Osteoblast (primary cell): ENCODE results near the gene DENND6B. TPM values are rescaled to one million over a fixed set of nuclear protein-coding genes. Genes with fewer than 3 reads are reported as not detected.
A peak's percentile ranks its signal among the peaks of the same experiment; 100 is the strongest.

Experiments used
- DNase-seq: peaks from one replicate; pipeline ENCODE4 v3.0.0; 2011; ENCODE audit warnings: low spot score, mixed read lengths; ENCODE audit not compliant: insufficient read length; ENCODE audit errors: missing footprints
- H2AFZ ChIP-seq: 2 replicates; pipeline ENCODE4 v1.6.0; 2011; ENCODE audit warnings: mild to moderate bottlenecking, low read length
- H3K27ac ChIP-seq: 2 replicates; pipeline ENCODE4 v1.5.1; 2011; ENCODE audit warnings: mild to moderate bottlenecking, low read depth, low read length, moderate library complexity
- H3K27me3 ChIP-seq: 2 replicates; pipeline ENCODE4 v1.6.0; 2012; ENCODE audit warnings: mild to moderate bottlenecking, control low read depth, inconsistent platforms, low read length, moderate library complexity; ENCODE audit not compliant: insufficient read depth
- H3K36me3 ChIP-seq: 2 replicates; pipeline ENCODE4 v1.5.1; 2011; ENCODE audit warnings: mild to moderate bottlenecking, low read length, control low read depth, moderate library complexity; ENCODE audit not compliant: insufficient read depth
- H3K4me1 ChIP-seq: 2 replicates; pipeline ENCODE4 v1.5.1; 2011; ENCODE audit warnings: mild to moderate bottlenecking, low read length, control low read depth, moderate library complexity; ENCODE audit not compliant: insufficient read depth
- H3K4me2 ChIP-seq: 2 replicates; pipeline ENCODE4 v1.6.0; 2011; ENCODE audit warnings: mild to moderate bottlenecking, low read length; ENCODE audit not compliant: insufficient read depth
- H3K4me3 ChIP-seq: fragments of 200-600 bp; sonication (generic); 3 replicates; pipeline ENCODE4 v1.5.1; 2012; ENCODE audit warnings: mild to moderate bottlenecking, low read length, inconsistent platforms; ENCODE audit not compliant: insufficient read depth
- H3K79me2 ChIP-seq: 2 replicates; pipeline ENCODE4 v1.6.0; 2012; ENCODE audit warnings: mild to moderate bottlenecking, low read length, control low read depth, inconsistent platforms; ENCODE audit not compliant: insufficient read depth
- H3K9me3 ChIP-seq: 2 replicates; pipeline ENCODE4 v1.5.1; 2011; ENCODE audit warnings: low read depth, low read length, control low read depth
- H4K20me1 ChIP-seq: 2 replicates; pipeline ENCODE4 v1.6.0; 2012; ENCODE audit warnings: mild to moderate bottlenecking, low read length, control low read depth; ENCODE audit not compliant: insufficient read depth
- CTCF ChIP-seq: IDR thresholded peaks from 2 replicates; pipeline ENCODE4 v1.5.1; 2011; ENCODE audit warnings: mild to moderate bottlenecking, low read depth, low read length, moderate library complexity; ENCODE audit errors: extremely low read depth
- total RNA-seq: library from RNA; depleted of rRNA; stranded (reverse); fragments of >200 nt; gene quantifications from 2 replicates; pipeline ENCODE4 v1.2.3, GENCODE V29; 2012

The DENND6B gene
- total RNA-seq, 1 donor: 6.5 TPM

- TF ChIP-seq CTCF: no peak
- Histone ChIP-seq H3K4me1 (peaks cover 9% of the 10 kb centered on the region), H4K20me1 (no peaks in the 10 kb centered on the region), H3K4me2 (peak overlapping the region; percentile 84), H3K79me2 (peaks cover 15% of the 10 kb centered on the region), H3K4me3 (peak overlapping the region; percentile 74), H3K27ac (no peak overlapping the region), H2AFZ (peak overlapping the region; percentile 31), H3K9me3 (no peaks in the 10 kb centered on the region), H3K36me3 (peaks cover 2% of the 10 kb centered on the region), H3K27me3 (no peaks in the 10 kb centered on the region)
- DNase-seq: peak; percentile 93
These were observed 66.4 kb downstream of the DENND6B start for GRCh38 chr22:50260434-50260800.

GRCh38 chr22:50259302-50259701 is 67.5 kb downstream of the DENND6B start:
- no peaks in the 10 kb centered on the region for H3K9me3 ChIP-seq
- H3K79me2 ChIP-seq: peaks cover 15% of the 10 kb centered on the region
- no peaks in the 10 kb centered on the region for H4K20me1 ChIP-seq
- peaks cover 9% of the 10 kb centered on the region for H3K4me1 ChIP-seq
- DNase-seq: no peak
- H3K27ac ChIP-seq: no peak overlapping the region
- no peaks in the 10 kb centered on the region for H3K27me3 ChIP-seq
- TF ChIP-seq CTCF: no peak
- H3K36me3 ChIP-seq: peaks cover 2% of the 10 kb centered on the region
- no peak overlapping the region for H3K4me3 ChIP-seq
- no peak overlapping the region for H2AFZ ChIP-seq
- no peak overlapping the region for H3K4me2 ChIP-seq

Other genes with a start within 250 kb of the DENND6B start
- gene MLC1, start 241.6 kb downstream of the DENND6B start, total RNA-seq: under 0.01 and 0.88 TPM in 2 replicates
- gene MOV10L1, start 237.0 kb downstream of the DENND6B start, total RNA-seq: 0.36 and 0.59 TPM in 2 replicates
- gene PANX2, start 156.3 kb downstream of the DENND6B start, total RNA-seq: under 0.01 and 0.29 TPM in 2 replicates
- 13.6 and 13.8 TPM in 2 replicates for gene TRABD, start 141.1 kb downstream of the DENND6B start, total RNA-seq
- 13.0 and 15.6 TPM in 2 replicates for gene SELENOO, start 126.0 kb downstream of the DENND6B start, total RNA-seq
- gene TUBGCP6, start 82.0 kb downstream of the DENND6B start, total RNA-seq: 26.5 and 28.2 TPM in 2 replicates
- 19.2 and 20.6 TPM in 2 replicates for gene HDAC10, start 75.7 kb downstream of the DENND6B start, total RNA-seq
- gene MAPK12, start 65.3 kb downstream of the DENND6B start, total RNA-seq: 24.8 and 34.0 TPM in 2 replicates
- 2.9 and 6.2 TPM in 2 replicates for gene MAPK11, start 56.6 kb downstream of the DENND6B start, total RNA-seq
- 166 and 209 TPM in 2 replicates for gene PLXNB2, start 19.4 kb downstream of the DENND6B start, total RNA-seq
- 51.0 and 61.2 TPM in 2 replicates for gene PPP6R2, start 16.3 kb upstream of the DENND6B start, total RNA-seq
- 74.3 and 93.0 TPM in 2 replicates for gene SBF1, start 148.0 kb upstream of the DENND6B start, total RNA-seq
- gene ADM2, start 154.5 kb upstream of the DENND6B start, total RNA-seq: 9.1 and 9.4 TPM in 2 replicates
- under 0.01 TPM in 1 of 2 replicates, not detected in the other for gene MIOX, start 159.8 kb upstream of the DENND6B start, total RNA-seq
- 56.8 and 60.7 TPM in 2 replicates for gene LMF2, start 180.7 kb upstream of the DENND6B start, total RNA-seq
- gene NCAPH2, start 181.2 kb upstream of the DENND6B start, total RNA-seq: 24.2 and 27.5 TPM in 2 replicates
- 5.1 and 5.6 TPM in 2 replicates for gene SCO2, start 198.6 kb upstream of the DENND6B start, total RNA-seq
- 14.4 and 30.0 TPM in 2 replicates for gene TYMP, start 203.0 kb upstream of the DENND6B start, total RNA-seq
- gene KLHDC7B, start 218.9 kb upstream of the DENND6B start, total RNA-seq: 0.29 and 0.72 TPM in 2 replicates
- not detected in 2 replicates for gene SYCE3, start 235.9 kb upstream of the DENND6B start, total RNA-seq